ENCODE results near the gene MZB1. TPM values are rescaled to one million over a fixed set of nuclear protein-coding genes. Genes with fewer than 3 reads are reported as not detected.

MZB1 gene
- total RNA-seq, 2 experiments from 2014 or later = 0.42 to 0.63 TPM

GRCh38 chr5:139394654-139395566, 5.2 kb upstream of the MZB1 start, which contains the start of gene PROB1:
PROB1 (minus strand) TSS chr5:139395104; CDS start chr5:139395081, 23 bp downstream.
- H3K9me3 ChIP-seq (ENCODE audit: control insufficient read depth in 1 of 2, insufficient read depth in 1 of 2, low read length in 2 of 2) = no peaks in the 10 kb centered on the region
- ATAC-seq (ENCODE audit: poor library complexity) (no peak), DNase-seq (no peak)
- H3K27me3 ChIP-seq (ENCODE audit: control insufficient read depth in 1 of 2, insufficient read depth in 2 of 2, low read length in 2 of 2) = peaks cover 0 to 6% of the 10 kb centered on the region in 2 experiments
- Mint-ChIP-seq H3K36me3 (ENCODE audit: low read depth) (no peaks in the 10 kb centered on the region), H3K4me3 (peak within 1 kb of the TSS; percentile 92), H3K4me1 (ENCODE audit: low read depth) (peaks cover 29% of the 10 kb centered on the region), H3K27ac (no peak within 1 kb of the TSS), H3K9me3 (no peaks in the 10 kb centered on the region), H3K27me3 (no peaks in the 10 kb centered on the region)
- POLR2A ChIA-PET = interaction anchor here (4.6 kb wide), 1 partner anchor 9 kb away, joined by 18 read pairs; the partner anchor contains the start of gene SPATA24
- no peaks in the 10 kb centered on the region for H3K36me3 ChIP-seq (ENCODE audit: insufficient read depth, low read length)
- CTCF ChIA-PET = interaction anchor here (0.8 to 1.0 kb wide), 2 partner anchors 8 to 9 kb away, joined by 3 read pairs; partner anchors contain the start of gene SPATA24
- peaks cover 45% of the 10 kb centered on the region for H3K4me1 ChIP-seq (ENCODE audit: insufficient read depth, low read length)
- H3K27ac ChIP-seq (ENCODE audit: low read depth in 1 of 2, low read length in 2 of 2) = no peak within 1 kb of the TSS
- peak within 1 kb of the TSS; percentile 81 for H3K4me3 ChIP-seq (ENCODE audit: low read length)
- no peak for TF ChIP-seq CTCF (IDR thresholded peaks at IDR 0.05)
- intact Hi-C loops (cut with DNase I, micrococcal nuclease) = loop anchor here in 1 of 2 experiments (5.0 kb wide), 1 partner anchor 53 kb away; the partner anchor contains the start of gene PAIP2

GRCh38 chr5:139394123-139394653, 4.5 kb upstream of the MZB1 start:
- Histone ChIP-seq H3K27ac (ENCODE audit: low read depth in 1 of 2, low read length in 2 of 2) (no peak overlapping the region), H3K9me3 (ENCODE audit: control insufficient read depth in 1 of 2, insufficient read depth in 1 of 2, low read length in 2 of 2) (no peaks in the 10 kb centered on the region), H3K27me3 (ENCODE audit: control insufficient read depth in 1 of 2, insufficient read depth in 2 of 2, low read length in 2 of 2) (peaks cover 0 to 6% of the 10 kb centered on the region in 2 experiments), H3K4me3 (ENCODE audit: low read length) (peak overlapping the region; percentile 81), H3K36me3 (ENCODE audit: insufficient read depth, low read length) (no peaks in the 10 kb centered on the region), H3K4me1 (ENCODE audit: insufficient read depth, low read length) (peaks cover 52% of the 10 kb centered on the region)
- DNase-seq = peak in 11 of 14 experiments; percentile 22 to 73 (median 51)
- H3K4me1 Mint-ChIP-seq (ENCODE audit: low read depth) = peaks cover 36% of the 10 kb centered on the region
- peak; percentile 64 for TF ChIP-seq CTCF (IDR thresholded peaks at IDR 0.05)
- H3K27me3 Mint-ChIP-seq = no peaks in the 10 kb centered on the region
- peak; percentile 28 for ATAC-seq (ENCODE audit: poor library complexity)
- peak overlapping the region; percentile 92 for H3K4me3 Mint-ChIP-seq
- no peaks in the 10 kb centered on the region for H3K9me3 Mint-ChIP-seq
- intact Hi-C loops (cut with DNase I, micrococcal nuclease) = loop anchor here in 1 of 2 experiments (5.0 kb wide), 1 partner anchor 52 kb away; the partner anchor contains the start of gene PAIP2
- no peak overlapping the region for H3K27ac Mint-ChIP-seq
- H3K36me3 Mint-ChIP-seq (ENCODE audit: low read depth) = no peaks in the 10 kb centered on the region
- CTCF ChIA-PET = interaction anchor here (0.8 to 1.0 kb wide), 2 partner anchors 9 to 10 kb away, joined by 3 read pairs; partner anchors contain the start of gene SPATA24
- POLR2A ChIA-PET = interaction anchor here (3.6 to 4.6 kb wide), 2 partner anchors 10 to 52 kb away, joined by 18 to 21 read pairs; partner anchors contain the start of genes PAIP2 and SPATA24

- Histone ChIP-seq H3K9me3 (ENCODE audit: control insufficient read depth in 1 of 2, insufficient read depth in 1 of 2, low read length in 2 of 2) (no peaks in the 10 kb centered on the region), H3K27ac (ENCODE audit: low read depth in 1 of 2, low read length in 2 of 2) (no peak overlapping the region), H3K4me1 (ENCODE audit: insufficient read depth, low read length) (peaks cover 58% of the 10 kb centered on the region), H3K27me3 (ENCODE audit: control insufficient read depth in 1 of 2, insufficient read depth in 2 of 2, low read length in 2 of 2) (peaks cover 0 to 6% of the 10 kb centered on the region in 2 experiments), H3K36me3 (ENCODE audit: insufficient read depth, low read length) (no peaks in the 10 kb centered on the region), H3K4me3 (ENCODE audit: low read length) (peak overlapping the region; percentile 81)
- DNase-seq (no peak), ATAC-seq (ENCODE audit: poor library complexity) (no peak)
- Mint-ChIP-seq H3K27ac (no peak overlapping the region), H3K4me3 (peak overlapping the region; percentile 92), H3K4me1 (ENCODE audit: low read depth) (peaks cover 38% of the 10 kb centered on the region), H3K36me3 (ENCODE audit: low read depth) (no peaks in the 10 kb centered on the region), H3K9me3 (no peaks in the 10 kb centered on the region), H3K27me3 (no peaks in the 10 kb centered on the region)
- intact Hi-C loops (cut with DNase I, micrococcal nuclease) = loop anchor here (2.0 to 5.0 kb wide), 2 partner anchors 51 to 105 kb away; partner anchors contain the start of gene PAIP2 (in 1 of the 2)
- ChIA-PET CTCF (interaction anchor here (1.0 to 2.4 kb wide), 3 partner anchors 9 to 51 kb away, joined by 3 to 14 read pairs (median 6); partner anchors contain the start of genes PAIP2 and SPATA24), POLR2A (interaction anchor here (1.4 to 4.6 kb wide), 3 partner anchors 10 to 100 kb away, joined by 4 to 21 read pairs (median 18); partner anchors contain the start of genes MATR3, PAIP2 and SPATA24)
- TF ChIP-seq CTCF (IDR thresholded peaks at IDR 0.05) = no peak
Observed at GRCh38 chr5:139393497-139394122, 3.9 kb upstream of the MZB1 start.

Data from CD4-positive, alpha-beta T cell (primary cell).